Ecto neural progenitor cell (in vitro differentiated cells): ENCODE measurements around the gene EPHB4.

Source experiments
- DNase-seq: peaks from one replicate; pipeline ENCODE4 v3.0.0-alpha.2; 2018; ENCODE audit warnings: low spot score

The EPHB4 gene

DNA sequence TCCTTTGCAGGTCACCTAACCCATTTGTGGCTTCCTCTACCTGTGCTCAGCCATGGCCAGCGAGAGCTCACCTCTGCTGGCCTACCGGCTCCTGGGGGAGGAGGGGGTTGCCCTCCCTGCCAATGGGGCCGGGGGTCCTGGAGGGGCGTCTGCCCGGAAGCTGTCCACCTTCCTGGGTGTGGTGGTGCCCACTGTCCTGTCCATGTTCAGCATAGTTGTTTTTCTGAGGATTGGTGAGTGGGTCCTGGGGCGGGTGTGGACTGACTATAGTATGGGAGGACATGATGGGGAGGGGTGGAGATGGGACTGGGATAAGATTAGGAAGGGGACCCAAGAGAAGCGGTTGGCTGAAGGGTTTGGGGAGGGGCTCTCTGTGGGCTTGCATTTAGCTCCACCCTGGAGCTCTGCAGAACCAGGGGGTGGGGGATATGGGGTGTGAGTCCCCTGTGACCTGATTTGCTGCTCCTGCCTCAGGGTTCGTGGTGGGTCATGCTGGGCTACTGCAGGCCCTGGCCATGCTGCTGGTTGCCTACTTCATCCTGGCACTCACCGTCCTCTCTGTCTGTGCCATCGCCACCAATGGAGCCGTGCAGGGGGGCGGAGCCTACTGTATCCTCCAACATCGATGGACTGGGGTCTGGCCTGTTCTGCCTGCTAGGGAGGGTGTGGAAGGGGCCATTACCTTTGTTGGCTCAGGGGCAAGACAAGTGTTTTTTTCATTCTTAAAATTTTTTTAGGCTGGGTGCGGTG, 27.0 kb upstream of the EPHB4 start:
- no peak for DNase-seq

GRCh38 chr7:100852048-100852872, 24.9 kb upstream of the EPHB4 start, which contains the start of gene SLC12A9:
Gene SLC12A9 (plus strand): TSS chr7:100852713. CDS start chr7:100854198, 1,485 bp downstream.
- peak; percentile 93 for DNase-seq

GRCh38 chr7:100847360-100847759, 20.0 kb upstream of the EPHB4 start:
- DNase-seq, result no peak

DNA sequence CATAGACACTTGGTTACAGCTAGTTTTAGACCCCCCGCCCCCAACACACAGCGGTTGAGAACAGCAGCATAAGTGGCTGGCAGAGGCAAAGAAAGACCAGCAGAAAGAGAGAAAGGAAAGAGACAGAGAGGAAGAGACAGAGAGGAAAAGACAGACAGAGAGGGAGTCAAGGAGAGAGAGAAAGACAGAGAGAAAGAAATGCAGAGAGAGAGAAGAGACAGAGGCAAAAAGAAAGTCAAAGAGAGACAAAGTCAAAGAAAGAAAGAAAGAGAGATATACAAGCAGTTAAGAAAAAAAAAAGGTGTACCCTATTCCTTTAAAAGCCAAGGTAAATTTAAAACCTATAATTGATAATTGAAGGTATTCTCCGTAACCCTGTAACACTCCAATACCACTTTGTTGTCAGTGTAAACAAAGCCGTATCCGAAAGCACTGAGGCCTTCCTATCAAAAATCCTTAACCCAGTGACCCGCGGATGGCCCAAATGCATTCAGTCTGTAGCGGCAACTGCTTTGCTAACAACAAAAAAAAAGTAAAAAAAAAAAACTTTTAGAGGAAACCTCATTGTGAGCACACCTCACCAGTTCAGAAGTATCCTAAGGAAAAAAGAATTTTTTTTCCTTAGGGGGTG, 13.3 kb upstream of the EPHB4 start:
- no peak for DNase-seq

DNA sequence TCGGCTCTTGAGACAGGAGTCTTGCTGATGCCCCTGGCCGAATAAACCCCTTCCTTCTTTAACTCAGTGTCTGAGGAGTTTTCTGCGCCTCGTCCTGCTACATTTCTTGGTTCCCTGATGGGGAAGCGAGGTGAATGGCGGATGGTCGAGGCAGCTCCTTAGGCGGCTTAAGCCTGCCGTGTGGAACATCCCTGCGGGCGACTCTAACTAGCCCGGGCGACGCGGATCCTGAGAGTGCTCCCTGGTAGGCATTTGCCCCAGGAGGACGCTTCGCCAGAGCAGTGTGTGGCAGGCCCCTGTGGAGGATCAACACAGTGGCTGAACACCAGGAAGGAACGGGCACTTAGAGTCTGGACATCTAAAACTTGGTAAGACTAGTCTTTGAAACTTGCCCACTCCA, 12.0 kb upstream of the EPHB4 start:
- DNase-seq, result no peak

DNA sequence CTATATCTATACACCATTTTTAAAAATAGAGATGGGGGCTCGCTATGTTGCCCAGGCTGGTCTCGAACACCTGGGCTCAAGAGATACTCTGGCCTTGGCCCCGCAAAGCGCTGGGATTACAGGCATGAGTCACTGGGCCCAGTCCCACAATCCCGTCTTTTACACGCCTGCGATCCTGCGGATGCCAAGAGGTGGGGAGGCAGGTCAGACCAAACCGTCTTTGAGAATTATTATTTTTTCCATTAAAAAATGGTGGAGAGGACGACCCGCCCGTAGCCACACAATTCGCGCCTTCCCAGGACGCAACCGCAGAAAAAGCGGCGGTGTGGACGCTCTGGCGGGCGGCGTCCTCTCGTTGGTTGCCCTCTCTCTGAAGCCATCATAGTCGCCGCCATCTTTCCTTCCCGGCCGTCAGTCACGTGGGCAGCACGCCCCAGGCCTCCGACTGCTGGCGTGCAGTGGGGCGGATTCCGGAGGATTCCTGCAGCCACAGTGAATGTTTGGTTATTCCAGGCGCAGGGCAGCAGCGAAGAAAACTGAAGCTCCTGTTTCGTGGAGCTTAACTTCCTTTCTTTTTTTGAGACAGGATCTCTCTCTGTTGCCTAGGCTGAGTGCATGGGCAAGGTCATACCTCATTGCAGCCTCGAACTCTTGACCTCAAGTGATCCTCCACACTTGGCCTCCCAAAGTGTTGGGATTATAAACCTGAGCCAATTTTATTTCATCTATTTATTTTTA, 9.9 kb upstream of the EPHB4 start:
- DNase-seq, result peak; percentile 95

DNA sequence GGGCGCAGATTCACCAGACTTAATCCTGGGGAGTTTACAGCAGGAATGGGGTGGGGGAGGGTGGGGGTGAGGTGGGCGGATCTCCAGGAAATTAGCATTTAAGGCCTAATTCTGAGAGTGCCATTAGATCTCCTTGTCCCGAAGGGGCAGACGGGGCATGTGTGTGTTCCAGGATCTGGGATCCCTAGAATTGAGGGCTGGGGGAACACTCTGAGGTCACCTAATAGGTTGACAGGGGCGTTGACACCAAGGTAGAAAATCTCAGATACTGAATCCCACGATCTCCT, 9.4 kb upstream of the EPHB4 start:
- DNase-seq, result no peak

- DNase-seq, result peak; percentile 87
Observed at GRCh38 chr7:100835903-100836811, 8.8 kb upstream of the EPHB4 start.

DNA sequence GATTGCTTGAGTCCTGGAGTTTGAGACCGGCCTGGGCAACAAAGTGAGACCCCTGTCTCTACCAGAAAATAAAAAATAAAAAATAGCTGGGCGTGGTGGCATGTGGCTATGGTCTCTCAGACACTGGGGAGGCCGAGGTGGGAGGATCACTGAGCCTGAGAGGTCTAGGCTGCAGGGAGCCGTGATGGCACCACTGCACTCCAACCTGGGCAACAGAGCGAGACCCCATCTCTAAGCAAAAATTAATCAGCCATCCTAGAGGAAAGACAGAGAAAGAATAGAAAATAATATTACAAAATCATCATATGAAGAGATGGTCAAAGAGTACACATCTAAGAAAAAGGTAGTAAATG, 4.9 kb upstream of the EPHB4 start:
- DNase-seq, result no peak

- no peak for DNase-seq
Observed at GRCh38 chr7:100830396-100830795, 3.1 kb upstream of the EPHB4 start.

DNA sequence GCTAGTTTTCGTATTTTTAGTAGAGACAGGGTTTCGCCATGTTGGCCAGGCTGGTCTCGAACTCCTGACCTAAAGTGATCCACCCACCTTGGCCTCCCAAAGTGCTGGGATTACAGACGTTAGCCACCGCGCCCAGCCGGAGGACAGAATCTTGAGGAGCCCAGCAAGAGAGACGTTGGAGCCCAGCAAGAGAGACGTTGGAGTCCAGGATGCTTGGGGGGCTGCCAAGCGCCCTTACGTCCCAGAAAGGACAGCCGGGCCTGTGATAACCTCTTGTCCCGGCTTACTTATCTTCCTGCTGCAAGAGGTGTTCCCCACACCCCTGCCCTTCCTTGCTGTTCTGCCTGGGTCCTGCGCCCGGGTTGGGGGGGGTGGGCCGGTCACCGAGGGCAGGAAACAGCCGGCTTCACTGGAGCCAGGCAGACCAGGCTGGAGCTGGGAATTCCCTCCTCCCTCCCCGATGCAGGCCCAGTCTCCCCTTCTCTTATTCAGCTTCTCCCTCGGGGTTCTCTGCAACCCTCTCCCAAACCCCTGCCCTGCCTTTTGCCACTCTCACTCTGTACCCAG, 1.9 kb upstream of the EPHB4 start:
- DNase-seq, result no peak

DNA sequence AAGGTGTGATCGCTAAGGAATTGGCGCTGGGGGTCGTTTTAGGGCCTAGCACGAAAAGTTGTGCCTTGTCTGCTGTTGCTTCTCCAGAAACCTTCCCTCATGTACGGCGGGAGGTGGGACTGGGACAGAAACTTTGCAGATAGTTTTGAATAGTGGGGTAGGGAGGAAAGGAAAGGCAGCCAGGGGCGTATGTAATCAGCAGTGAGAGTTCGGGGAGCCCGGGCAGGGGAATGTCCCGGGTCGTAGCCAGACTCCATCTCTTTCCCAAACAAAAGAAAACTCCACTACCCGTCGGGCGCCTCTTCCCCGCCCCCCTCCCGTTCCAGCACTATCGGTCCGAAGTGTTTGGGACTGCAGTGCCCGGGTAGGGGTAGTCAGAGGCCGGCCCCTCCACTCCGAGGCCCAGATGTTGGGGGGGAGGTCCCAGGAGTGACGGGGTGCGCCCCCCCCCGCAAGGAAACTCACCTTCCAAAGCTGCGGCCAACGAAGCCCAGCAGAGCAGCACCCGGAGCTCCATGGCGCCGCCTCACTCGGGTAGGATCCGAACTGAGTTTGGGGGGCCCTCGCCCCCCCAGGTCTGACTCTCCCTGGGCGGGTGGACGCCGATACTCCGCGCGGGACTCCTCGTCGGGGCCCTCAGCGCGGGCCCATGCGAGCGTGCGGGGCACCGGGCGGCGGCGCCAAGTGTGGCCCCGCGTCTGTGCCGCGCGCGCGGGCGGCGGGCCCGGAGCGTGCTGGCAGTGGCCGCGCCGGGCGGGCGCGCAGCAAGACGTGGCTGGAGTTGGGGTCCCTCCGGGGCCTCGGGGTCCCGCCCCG, 601 bp downstream of the EPHB4 start:
- peak; percentile 66 for DNase-seq

- no peak for DNase-seq
Observed at GRCh38 chr7:100825751-100826513, 1.4 kb downstream of the EPHB4 start.

GRCh38 chr7:100825215-100825671, 2.1 kb downstream of the EPHB4 start:
- no peak for DNase-seq

GRCh38 chr7:100824499-100825214, 2.7 kb downstream of the EPHB4 start:
- DNase-seq, result no peak

DNA sequence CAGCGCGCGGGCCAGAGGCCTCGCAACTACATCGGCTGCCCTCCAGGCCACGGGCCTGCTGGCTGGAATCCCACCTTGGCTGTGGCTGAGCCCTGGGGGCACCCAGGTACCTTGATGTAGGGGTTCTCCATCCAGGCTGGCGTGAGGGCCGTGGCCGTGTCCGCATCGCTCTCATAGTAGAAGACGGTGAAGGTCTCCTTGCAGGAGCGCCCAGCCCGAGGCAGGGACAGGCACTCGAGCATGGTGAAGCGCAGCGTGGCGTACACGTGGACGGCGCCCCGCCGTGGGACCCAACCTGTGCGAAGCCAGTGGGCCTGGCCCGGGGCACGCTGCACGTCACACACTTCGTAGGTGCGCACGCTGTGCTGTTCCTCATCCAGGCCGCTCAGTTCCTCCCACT, 3.8 kb downstream of the EPHB4 start:
- DNase-seq, result no peak

DNA sequence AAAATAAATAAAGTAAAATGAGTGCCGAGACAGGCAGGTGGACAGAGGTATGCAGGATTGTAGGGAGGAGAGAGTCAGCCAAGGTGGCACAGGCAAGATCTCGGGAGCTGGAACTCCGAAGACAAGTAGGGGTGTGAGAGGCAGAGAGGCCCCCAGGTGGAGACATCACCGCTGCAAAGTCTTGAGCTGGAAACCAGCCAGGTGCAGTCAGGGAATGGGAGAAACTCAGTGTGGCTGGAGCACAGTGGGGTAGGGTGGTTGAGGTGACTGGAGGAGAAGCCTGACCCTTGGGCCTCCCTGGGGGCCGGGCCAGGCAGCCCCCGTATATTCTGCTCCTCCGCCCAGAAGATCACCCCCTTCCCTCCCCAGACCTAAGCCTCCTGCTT, 4.2 kb downstream of the EPHB4 start:
- DNase-seq, result no peak

DNA sequence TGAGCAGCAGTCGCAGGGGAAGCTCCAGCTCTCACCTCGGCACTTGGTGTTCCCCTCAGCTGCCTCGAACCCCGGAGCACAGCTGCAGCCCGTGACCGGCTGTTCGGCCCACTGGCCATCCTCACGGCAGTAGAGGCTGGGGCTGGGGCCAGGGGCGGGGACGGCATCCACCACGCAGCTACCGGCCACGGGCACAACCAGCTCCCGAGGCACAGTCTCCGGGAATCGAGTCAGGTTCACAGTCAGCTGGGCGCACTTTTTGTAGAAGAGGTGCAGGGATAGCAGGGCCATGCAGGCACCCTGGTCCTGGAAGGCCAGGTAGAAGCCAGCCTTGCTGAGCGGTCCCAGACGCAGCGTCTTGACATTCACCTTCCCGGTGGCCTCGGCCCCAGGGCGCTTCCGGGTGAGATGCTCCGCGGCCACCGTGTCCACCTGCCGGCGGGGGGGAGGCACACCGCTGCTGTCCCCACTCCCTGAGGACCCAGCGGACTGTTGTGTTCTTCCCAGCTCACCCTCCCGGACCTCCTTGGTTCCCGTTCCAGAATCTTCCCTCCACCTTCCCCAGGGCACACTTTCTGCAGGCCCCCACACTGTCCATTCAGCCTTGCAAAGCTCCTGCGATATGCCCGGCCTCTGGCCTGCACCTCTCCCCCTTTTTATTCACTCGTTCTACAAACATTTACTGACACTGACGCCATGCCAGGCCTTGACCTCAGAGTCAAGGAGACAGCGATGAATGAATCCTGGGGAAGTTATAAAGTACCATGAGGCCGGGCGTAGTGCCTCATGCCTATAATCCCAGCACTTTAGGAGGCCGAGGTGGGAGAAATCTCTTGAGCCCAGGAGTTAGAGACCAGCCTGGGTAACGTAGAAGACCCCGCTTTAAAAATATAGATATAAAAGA, 4.8 kb downstream of the EPHB4 start:
- DNase-seq, result no peak
